OCI-LY3 (cell line): ENCODE measurements around the gene BCKDK.
"Not testable (repeated sequence)": the region's sequence is repeated elsewhere in the genome, so short reads cannot be mapped to it uniquely, and the experiment has no call there.

Source experiments
- H2AFZ ChIP-seq: fragments of 200-600, 300-600 bp; shearing (Covaris generic); 2 replicates; pipeline ENCODE4 v1.6.0; 2014; ENCODE audit warnings: antibody characterized with exemption, low read depth, low read length
- H3K27ac ChIP-seq: fragments of 200-600, 300-600 bp; sonication (generic); 2 replicates; pipeline ENCODE4 v1.5.1; 2014; ENCODE audit warnings: mild to moderate bottlenecking, low read length, moderate library complexity, mixed read lengths
- H3K27me3 ChIP-seq: fragments of 200-600, 300-600 bp; sonication (generic); 2 replicates; pipeline ENCODE4 v1.6.1; 2014; ENCODE audit warnings: low read depth, low read length, mixed read lengths
- H3K36me3 ChIP-seq: fragments of 200-600, 300-600 bp; sonication (generic); replicated peaks from 2 replicates; pipeline ENCODE3; 2014; ENCODE audit warnings: low read depth, low read length, mixed read lengths
- H3K4me1 ChIP-seq: fragments of 300-600, 200-600 bp; sonication (generic); 2 replicates; pipeline ENCODE4 v1.6.1; 2014; ENCODE audit warnings: low read length, mixed read lengths
- H3K4me2 ChIP-seq: fragments of 200-600, 300-600 bp; sonication (generic); 2 replicates; pipeline ENCODE4 v1.6.1; 2014; ENCODE audit warnings: low read length, mixed read lengths
- H3K4me3 ChIP-seq: fragments of 300-600, 200-600 bp; sonication (generic); 2 replicates; pipeline ENCODE4 v1.5.1; 2014; ENCODE audit warnings: antibody characterized with exemption, mild to moderate bottlenecking, low read length, moderate library complexity
- H3K79me2 ChIP-seq: fragments of 300-600, 200-600 bp; shearing (Covaris generic); 2 replicates; pipeline ENCODE4 v1.6.1; 2014; ENCODE audit warnings: mild to moderate bottlenecking, low read length, mixed read lengths
- H3K9ac ChIP-seq: fragments of 300-600, 200-600 bp; shearing (Covaris generic); 2 replicates; pipeline ENCODE4 v1.6.0; 2014; ENCODE audit warnings: mild to moderate bottlenecking, low read length, moderate library complexity
- H3K9me3 ChIP-seq: fragments of 200-600, 300-600 bp; shearing (Covaris generic); 2 replicates; pipeline ENCODE4 v1.6.1; 2014; ENCODE audit warnings: low read length, mixed read lengths; ENCODE audit not compliant: insufficient read depth
- H4K20me1 ChIP-seq: fragments of 200-600, 300-600 bp; sonication (generic); 2 replicates; pipeline ENCODE4 v1.6.1; 2016; ENCODE audit warnings: low read length, mixed read lengths; ENCODE audit not compliant: insufficient read depth
- EZH2phosphoT487 ChIP-seq: fragments of 200-600 bp; shearing (Covaris generic); IDR thresholded peaks from 2 replicates; pipeline ENCODE4 v1.6.1; 2018; ENCODE audit warnings: antibody characterized with exemption, mixed run types, low read depth
- TF ChIP-seq, protein P1 (sequence below): fragments of 200-600, 300-600 bp; sonication (generic); IDR thresholded peaks from 2 replicates; pipeline ENCODE4 v1.5.1; 2014; ENCODE audit warnings: antibody characterized with exemption, low read length, low read depth

BCKDK gene

DNA sequence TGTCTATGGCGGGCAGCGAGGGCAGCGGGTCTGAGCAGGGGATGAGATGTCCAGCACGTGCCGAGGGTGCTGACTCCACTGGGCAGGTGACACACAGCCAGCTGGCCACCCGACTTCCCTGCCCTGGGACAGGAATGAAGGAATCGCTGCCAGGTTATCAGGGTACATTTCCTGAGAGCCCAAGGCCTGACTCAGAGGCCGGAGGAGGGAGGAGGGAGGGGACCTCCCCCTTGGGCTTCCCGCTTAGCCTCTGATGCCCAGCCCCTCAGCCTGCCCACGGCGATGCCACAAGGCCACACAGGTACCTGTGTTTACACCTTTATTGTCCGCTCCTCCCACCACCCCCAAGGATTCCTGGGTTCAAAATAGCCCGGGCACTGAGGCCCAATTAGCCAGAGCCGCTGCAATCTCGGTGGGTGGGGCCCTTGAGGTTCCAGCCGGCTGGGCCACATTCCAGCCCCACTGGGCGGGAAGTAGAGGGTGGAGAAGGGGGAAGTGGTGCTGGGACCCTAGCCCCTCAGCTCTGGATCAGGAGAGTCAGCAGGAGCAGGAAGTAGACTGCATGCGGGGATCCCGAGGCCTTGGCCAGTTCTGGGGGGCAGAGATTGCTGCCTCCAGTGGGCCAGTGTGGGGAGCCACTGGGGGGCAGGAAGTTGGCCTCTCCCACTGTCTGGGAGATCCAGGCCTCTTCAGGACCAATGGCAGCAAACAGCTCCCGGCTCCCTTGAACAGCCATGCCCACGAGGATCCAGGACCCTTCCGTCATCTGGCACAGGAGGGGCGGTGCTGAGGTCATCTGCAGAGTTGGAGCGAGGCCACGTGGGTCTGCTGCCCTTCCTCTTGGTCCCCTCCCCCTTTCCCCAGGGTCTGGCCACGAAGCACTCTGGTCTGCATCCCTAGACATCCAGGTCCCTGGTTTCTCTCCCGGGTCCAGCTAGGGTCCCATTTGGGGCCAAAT lies 30.7 kb downstream of the BCKDK start:
- TF ChIP-seq, protein P1, sequence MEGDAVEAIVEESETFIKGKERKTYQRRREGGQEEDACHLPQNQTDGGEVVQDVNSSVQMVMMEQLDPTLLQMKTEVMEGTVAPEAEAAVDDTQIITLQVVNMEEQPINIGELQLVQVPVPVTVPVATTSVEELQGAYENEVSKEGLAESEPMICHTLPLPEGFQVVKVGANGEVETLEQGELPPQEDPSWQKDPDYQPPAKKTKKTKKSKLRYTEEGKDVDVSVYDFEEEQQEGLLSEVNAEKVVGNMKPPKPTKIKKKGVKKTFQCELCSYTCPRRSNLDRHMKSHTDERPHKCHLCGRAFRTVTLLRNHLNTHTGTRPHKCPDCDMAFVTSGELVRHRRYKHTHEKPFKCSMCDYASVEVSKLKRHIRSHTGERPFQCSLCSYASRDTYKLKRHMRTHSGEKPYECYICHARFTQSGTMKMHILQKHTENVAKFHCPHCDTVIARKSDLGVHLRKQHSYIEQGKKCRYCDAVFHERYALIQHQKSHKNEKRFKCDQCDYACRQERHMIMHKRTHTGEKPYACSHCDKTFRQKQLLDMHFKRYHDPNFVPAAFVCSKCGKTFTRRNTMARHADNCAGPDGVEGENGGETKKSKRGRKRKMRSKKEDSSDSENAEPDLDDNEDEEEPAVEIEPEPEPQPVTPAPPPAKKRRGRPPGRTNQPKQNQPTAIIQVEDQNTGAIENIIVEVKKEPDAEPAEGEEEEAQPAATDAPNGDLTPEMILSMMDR, result no peak
- TF ChIP-seq EZH2phosphoT487, result no peak
- H3K79me2 ChIP-seq, result no peaks in the 10 kb centered on the region
- no peak overlapping the region for H2AFZ ChIP-seq
- H3K27ac ChIP-seq, result no peak overlapping the region
- H3K9ac ChIP-seq, result no peak overlapping the region
- no peak overlapping the region for H3K4me3 ChIP-seq
- H3K4me1 ChIP-seq, result peaks cover 12% of the 10 kb centered on the region
- H3K4me2 ChIP-seq, result no peak overlapping the region
- no peaks in the 10 kb centered on the region for H3K9me3 ChIP-seq
- no peaks in the 10 kb centered on the region for H4K20me1 ChIP-seq
- no peaks in the 10 kb centered on the region for H3K36me3 ChIP-seq
- no peaks in the 10 kb centered on the region for H3K27me3 ChIP-seq

DNA sequence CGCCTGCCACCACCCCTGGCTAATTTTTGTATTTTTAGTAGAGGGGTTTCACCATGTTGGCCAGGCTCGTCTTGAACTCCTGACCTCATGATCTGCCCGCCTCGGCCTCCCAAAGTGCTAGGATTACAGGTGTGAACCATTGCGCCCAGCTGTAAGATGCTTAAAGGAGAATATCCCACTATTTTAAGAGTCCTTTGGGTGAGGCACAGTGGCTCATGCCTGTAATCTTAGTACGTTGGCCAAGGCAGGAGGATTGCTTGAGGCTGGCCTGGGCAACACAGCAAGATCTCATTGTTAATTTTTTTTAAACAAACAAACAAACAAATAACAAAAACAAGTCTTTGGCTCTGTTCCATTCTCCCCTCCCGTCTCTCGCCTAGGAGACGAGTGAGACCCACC lies 32.9 kb downstream of the BCKDK start:
- H3K27ac ChIP-seq, H3K9me3 ChIP-seq, H3K9ac ChIP-seq, H3K27me3 ChIP-seq, H3K4me3 ChIP-seq, H3K36me3 ChIP-seq, H3K4me2 ChIP-seq, H3K79me2 ChIP-seq, H2AFZ ChIP-seq, H4K20me1 ChIP-seq: not testable (repeated sequence)
- peaks cover 12% of the 10 kb centered on the region for H3K4me1 ChIP-seq

DNA sequence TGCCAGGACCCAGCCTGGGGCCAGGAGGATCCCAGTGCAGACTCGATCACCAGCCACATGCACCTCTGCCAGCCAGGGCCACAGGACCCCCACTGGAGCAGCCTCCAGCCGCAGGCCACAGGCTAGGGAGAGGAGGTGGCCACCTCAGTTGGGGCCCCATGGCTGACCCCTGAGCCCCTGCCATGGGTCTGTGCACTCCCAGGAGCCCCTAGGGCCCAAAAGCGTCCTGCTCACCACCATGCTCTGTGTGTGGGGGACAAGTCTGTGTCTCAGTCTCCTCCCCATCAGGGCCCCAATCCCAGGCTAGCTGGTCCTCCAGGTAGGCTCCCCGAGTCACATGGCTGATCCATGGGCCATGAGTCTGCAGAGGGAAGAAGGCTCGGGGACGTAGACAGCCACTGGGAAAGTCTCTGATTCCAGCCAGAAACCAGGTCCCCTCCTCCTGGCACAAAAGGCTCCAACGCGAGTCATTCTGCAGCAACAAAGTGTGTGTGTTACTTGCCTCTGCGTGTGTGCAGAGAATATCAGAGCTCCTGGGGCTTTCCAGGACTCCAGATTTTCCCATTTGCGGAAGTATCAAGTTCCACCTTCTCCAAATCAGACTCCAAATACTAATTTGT lies 33.4 kb downstream of the BCKDK start:
- H3K9ac ChIP-seq, result peak overlapping the region; percentile 63
- H3K9me3 ChIP-seq, result no peaks in the 10 kb centered on the region

DNA sequence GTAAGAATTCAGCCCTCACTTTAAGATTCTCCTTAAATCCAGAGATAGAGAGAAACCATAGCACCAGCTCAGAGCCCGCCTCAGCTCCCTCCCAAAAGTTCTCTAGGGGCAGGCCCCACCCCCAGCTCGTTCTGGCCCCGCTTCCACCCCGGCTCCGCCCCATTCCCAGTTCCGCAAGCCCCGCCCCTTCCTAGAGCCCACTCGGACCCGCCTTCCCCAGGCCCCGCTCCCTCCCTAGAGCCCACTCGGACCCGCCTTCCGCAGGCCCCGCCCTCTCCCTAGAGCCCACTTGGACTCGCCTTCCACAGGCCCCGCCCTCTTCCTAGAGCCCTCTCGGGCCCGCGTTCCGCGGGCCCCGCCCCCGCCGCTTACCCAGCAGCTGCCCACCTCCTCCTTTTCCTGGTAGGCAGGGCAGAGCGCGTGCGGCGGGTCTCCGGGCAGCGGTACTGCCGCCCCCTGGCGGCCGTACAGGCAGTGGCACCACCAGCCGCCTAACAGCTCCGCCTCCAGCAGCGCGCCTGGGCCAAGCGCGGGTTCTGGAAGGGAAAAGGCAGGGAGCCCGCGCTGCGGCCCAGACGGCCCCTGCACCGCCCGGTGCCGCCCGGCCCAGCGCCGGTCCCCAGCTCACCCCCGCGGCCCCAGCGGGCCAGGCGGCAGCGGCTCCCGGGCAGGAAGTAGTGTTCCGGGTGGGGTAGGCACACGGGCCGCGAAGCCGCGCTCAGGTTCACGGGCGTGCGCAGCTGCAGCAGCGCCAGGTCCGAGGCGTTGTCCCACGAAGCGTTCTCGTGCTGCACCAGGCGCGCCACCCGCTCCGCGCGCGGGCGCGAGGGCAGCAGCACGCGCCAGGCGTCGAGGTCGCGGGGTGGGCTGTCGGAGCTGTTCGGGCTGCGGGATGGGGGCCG lies 34.2 kb downstream of the BCKDK start:
- Histone ChIP-seq H3K36me3 (no peaks in the 10 kb centered on the region), H3K9me3 (no peaks in the 10 kb centered on the region), H2AFZ (peak overlapping the region; percentile 73), H3K4me1 (peaks cover 12% of the 10 kb centered on the region), H3K79me2 (no peaks in the 10 kb centered on the region), H3K9ac (peak overlapping the region; percentile 63), H3K4me2 (peak overlapping the region; percentile 87), H3K27ac (peak overlapping the region; percentile 40), H4K20me1 (no peaks in the 10 kb centered on the region), H3K27me3 (peaks cover 7% of the 10 kb centered on the region), H3K4me3 (peak overlapping the region; percentile 78)
- TF ChIP-seq, protein P1, result peak; percentile 80
- TF ChIP-seq EZH2phosphoT487, result no peak

More for the DNA sequence above, 33.4 kb downstream of the BCKDK start:
- H3K79me2 ChIP-seq, result no peaks in the 10 kb centered on the region
- H3K4me3 ChIP-seq, result peak overlapping the region; percentile 69
- TF ChIP-seq, protein P1, result no peak
- TF ChIP-seq EZH2phosphoT487, result no peak
- peaks cover 12% of the 10 kb centered on the region for H3K4me1 ChIP-seq
- H2AFZ ChIP-seq, result peak overlapping the region; percentile 73; the same call in 1 of the 2 replicates
- no peaks in the 10 kb centered on the region for H4K20me1 ChIP-seq
- peak overlapping the region; percentile 79 for H3K4me2 ChIP-seq
- H3K36me3 ChIP-seq, result no peaks in the 10 kb centered on the region
- H3K27ac ChIP-seq, result peak overlapping the region; percentile 40
- H3K27me3 ChIP-seq, result peaks cover 7% of the 10 kb centered on the region
